HG02943 (cell line): ENCODE measurements around the gene S100A5.
"Not testable (repeated sequence)": the region's sequence is repeated elsewhere in the genome, so short reads cannot be mapped to it uniquely, and the experiment has no call there.

Source experiments
- ATAC-seq: cut with Tn5 transposase; IDR thresholded peaks from one replicate; pipeline ENCODE4 v1.9.1; 2021; ENCODE audit warnings: mild to moderate bottlenecking, low read depth, moderate library complexity; ENCODE audit not compliant: unreplicated experiment

Gene S100A5

GRCh38 chr1:153567621-153568366 lies 27.1 kb upstream of the S100A5 start:
- no peak for ATAC-seq

GRCh38 chr1:153566414-153567371 lies 26.0 kb upstream of the S100A5 start:
- no peak for ATAC-seq

- ATAC-seq = no peak
These were observed 25.0 kb upstream of the S100A5 start, which contains the start of gene S100A2 for GRCh38 chr1:153565529-153566374. Gene S100A2 (minus strand): TSS chr1:153565844. CDS start chr1:153563877, 1,967 bp downstream.

- no peak for ATAC-seq
These were observed 23.3 kb upstream of the S100A5 start for GRCh38 chr1:153563991-153564390.

- ATAC-seq = no peak
These were observed 22.8 kb upstream of the S100A5 start for GRCh38 chr1:153563483-153563901.

- not testable (repeated sequence) for ATAC-seq
These were observed 21.3 kb upstream of the S100A5 start for GRCh38 chr1:153562021-153562420.

GRCh38 chr1:153561466-153561985 lies 20.8 kb upstream of the S100A5 start:
- ATAC-seq = no peak

- no peak for ATAC-seq
These were observed 20.2 kb upstream of the S100A5 start for GRCh38 chr1:153560771-153561465.

- no peak for ATAC-seq
These were observed 19.5 kb upstream of the S100A5 start for GRCh38 chr1:153560241-153560640.

- no peak for ATAC-seq
These were observed 17.1 kb upstream of the S100A5 start for GRCh38 chr1:153557877-153558276.

- ATAC-seq = no peak
These were observed 15.6 kb upstream of the S100A5 start for GRCh38 chr1:153556348-153556747.

GRCh38 chr1:153553830-153554541 lies 13.3 kb upstream of the S100A5 start:
- no peak for ATAC-seq

- ATAC-seq = no peak
These were observed 12.4 kb upstream of the S100A5 start for GRCh38 chr1:153553096-153553495.

GRCh38 chr1:153552335-153552734 lies 11.6 kb upstream of the S100A5 start:
- no peak for ATAC-seq

GRCh38 chr1:153550827-153551500 lies 10.2 kb upstream of the S100A5 start:
- no peak for ATAC-seq

- no peak for ATAC-seq
These were observed 9.6 kb upstream of the S100A5 start for GRCh38 chr1:153550398-153550758.

- ATAC-seq = no peak
These were observed 9.1 kb upstream of the S100A5 start for GRCh38 chr1:153549741-153550397.
